Uterus (tissue), 4 donors: ENCODE data around the gene EFCAB7. TPM values are rescaled to one million over a fixed set of nuclear protein-coding genes. Genes with fewer than 3 reads are reported as not detected.
"Not testable (repeated sequence)": the region's sequence is repeated elsewhere in the genome, so short reads cannot be mapped to it uniquely, and the experiment has no call there.

Source experiments
- DNase-seq, 2 donors: peaks; one replicate each; pipeline ENCODE4 v3.0.0-alpha.2; 2019 to 2020
- H3K27ac ChIP-seq, 2 donors: fragments of 200-600 bp; sonication (generic); 1 replicate in 1 of 2; 2 replicates in 1 of 2; pipeline ENCODE4 v1.5.1; 2016 to 2018
- H3K27me3 ChIP-seq, 2 donors: fragments of 200-600 bp; sonication (generic); one replicate each; pipeline ENCODE4 v1.5.1; 2018 to 2019; ENCODE audit warnings: control low read depth in 1 of 2
- H3K36me3 ChIP-seq, 2 donors: fragments of 200-600 bp; sonication (generic); one replicate each; pipeline ENCODE4 v1.5.1; 2019; ENCODE audit warnings: control low read depth in 1 of 2
- H3K4me1 ChIP-seq, 2 donors: fragments of 200-600 bp; sonication (generic); one replicate each; pipeline ENCODE4 v1.5.1; 2018 to 2019; ENCODE audit warnings: control low read depth in 1 of 2
- H3K4me3 ChIP-seq, 2 donors: fragments of 200-600 bp; sonication (generic); 1 replicate in 1 of 2; 2 replicates in 1 of 2; pipeline ENCODE4 v1.5.1; 2018 to 2019; ENCODE audit warnings: mild to moderate bottlenecking in 1 of 2
- H3K9me3 ChIP-seq, 2 donors: fragments of 200-600 bp; sonication (generic); one replicate each; pipeline ENCODE4 v1.5.1; 2019; ENCODE audit warnings: control low read depth in 1 of 2
- POLR2A ChIP-seq, 2 donors: fragments of 450-650 bp; IDR thresholded peaks; one replicate each; pipeline ENCODE4 v1.6.1; 2016; ENCODE audit warnings: antibody characterized with exemption in 2 of 2, mild to moderate bottlenecking in 1 of 2, moderate library complexity in 1 of 2
- intact Hi-C: fragments of 100-400 bp; cut with DNase I; formaldehyde crosslinking; loops from one replicate; pipeline ENCODE4 v1.15.1; 2023; ENCODE audit warnings: low total_unique reads
- total RNA-seq, 4 donors: library from RNA; depleted of rRNA in 3 of 4; stranded (reverse); fragments of >200 nt in 3 of 4; gene quantifications; one replicate each; pipeline versions ENCODE4 v1.1.0 to v1.2.4, GENCODE V29; 2014 to 2023
- TF ChIP-seq, protein P1 (sequence below), 4 experiments: fragments of 200-600 bp in 2 of 4; fragments of 450-650 bp in 2 of 4; sonication (generic) in 2 of 4; IDR thresholded peaks; one replicate each; pipeline ENCODE4 v1.5.1; 2016 to 2019; ENCODE audit warnings: antibody characterized with exemption in 4 of 4, mild to moderate bottlenecking in 2 of 4, moderate library complexity in 1 of 4
- donor health status: DM: yes; HTN: yes; CAD: no.

EFCAB7 gene
- total RNA-seq, 4 donors from 2014 or later: 2.8 to 29.9 (median 10.0) TPM

DNA sequence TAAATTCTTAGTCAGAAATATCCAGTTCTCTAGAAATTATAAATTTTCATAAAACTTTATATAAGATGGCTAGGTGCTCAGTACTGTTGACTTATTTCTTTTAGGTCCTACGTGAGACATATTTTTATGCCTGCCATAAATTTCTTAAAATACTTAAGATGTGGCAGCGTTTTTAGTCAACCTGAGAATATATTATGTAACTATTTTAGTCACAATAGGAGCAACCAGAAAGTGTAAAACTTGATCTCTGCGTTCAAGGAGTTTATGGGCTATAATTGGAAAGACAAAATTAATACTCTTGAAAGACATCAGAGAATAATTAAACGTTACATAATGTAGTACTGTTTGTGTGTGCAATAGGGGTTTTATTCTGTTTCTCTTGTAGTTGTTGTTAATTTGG, 45.7 kb downstream of the EFCAB7 start:
- Histone ChIP-seq H3K4me3 (no peak overlapping the region), H3K36me3 (no peaks in the 10 kb centered on the region), H3K9me3 (no peaks in the 10 kb centered on the region), H3K4me1 (no peaks in the 10 kb centered on the region), H3K27me3 (no peaks in the 10 kb centered on the region), H3K27ac (no peak overlapping the region)
- no peak for TF ChIP-seq POLR2A (IDR thresholded peaks at IDR 0.05)
- TF ChIP-seq, protein P1, sequence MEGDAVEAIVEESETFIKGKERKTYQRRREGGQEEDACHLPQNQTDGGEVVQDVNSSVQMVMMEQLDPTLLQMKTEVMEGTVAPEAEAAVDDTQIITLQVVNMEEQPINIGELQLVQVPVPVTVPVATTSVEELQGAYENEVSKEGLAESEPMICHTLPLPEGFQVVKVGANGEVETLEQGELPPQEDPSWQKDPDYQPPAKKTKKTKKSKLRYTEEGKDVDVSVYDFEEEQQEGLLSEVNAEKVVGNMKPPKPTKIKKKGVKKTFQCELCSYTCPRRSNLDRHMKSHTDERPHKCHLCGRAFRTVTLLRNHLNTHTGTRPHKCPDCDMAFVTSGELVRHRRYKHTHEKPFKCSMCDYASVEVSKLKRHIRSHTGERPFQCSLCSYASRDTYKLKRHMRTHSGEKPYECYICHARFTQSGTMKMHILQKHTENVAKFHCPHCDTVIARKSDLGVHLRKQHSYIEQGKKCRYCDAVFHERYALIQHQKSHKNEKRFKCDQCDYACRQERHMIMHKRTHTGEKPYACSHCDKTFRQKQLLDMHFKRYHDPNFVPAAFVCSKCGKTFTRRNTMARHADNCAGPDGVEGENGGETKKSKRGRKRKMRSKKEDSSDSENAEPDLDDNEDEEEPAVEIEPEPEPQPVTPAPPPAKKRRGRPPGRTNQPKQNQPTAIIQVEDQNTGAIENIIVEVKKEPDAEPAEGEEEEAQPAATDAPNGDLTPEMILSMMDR (IDR thresholded peaks at IDR 0.05): no peak
- intact Hi-C loops: no loop called here
- DNase-seq: no peak

DNA sequence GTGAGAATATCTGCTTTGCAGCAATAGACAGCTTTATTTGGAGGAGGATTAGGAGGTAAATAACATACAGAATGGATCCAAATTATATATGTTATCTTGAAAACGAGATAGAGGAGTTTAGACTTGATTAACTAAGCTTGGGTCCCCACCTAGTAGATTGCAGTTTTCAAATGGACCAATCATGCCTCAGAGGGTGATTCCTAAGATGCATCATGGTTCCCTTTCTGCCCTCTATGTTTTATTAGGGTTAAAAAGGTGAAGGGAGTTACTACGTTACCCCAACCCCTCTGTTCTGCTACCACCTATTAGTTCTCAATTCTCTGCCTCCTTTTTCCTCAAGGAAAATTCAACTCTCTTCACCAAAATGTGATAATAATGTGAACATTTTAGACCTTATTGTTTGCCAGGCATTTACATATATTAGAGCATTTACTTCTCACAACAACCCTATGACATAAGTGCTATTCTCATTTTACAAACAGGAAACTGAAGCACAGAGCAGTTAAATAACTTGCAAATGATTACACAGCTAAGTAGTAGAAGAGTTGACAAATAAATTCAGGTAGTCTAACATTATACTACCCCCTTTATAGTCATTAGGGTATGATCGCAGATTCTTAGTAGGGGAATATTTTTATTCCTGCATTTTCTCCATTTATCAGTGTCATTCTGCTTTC, 46.5 kb downstream of the EFCAB7 start:
- H3K4me1 ChIP-seq: no peaks in the 10 kb centered on the region
- H3K36me3 ChIP-seq: no peaks in the 10 kb centered on the region
- no peak for DNase-seq
- TF ChIP-seq, protein P1 (IDR thresholded peaks at IDR 0.05): no peak
- no peak for TF ChIP-seq POLR2A (IDR thresholded peaks at IDR 0.05)
- no peaks in the 10 kb centered on the region for H3K27me3 ChIP-seq
- no peak overlapping the region for H3K4me3 ChIP-seq
- no peak overlapping the region for H3K27ac ChIP-seq
- no peaks in the 10 kb centered on the region for H3K9me3 ChIP-seq
- intact Hi-C loops: no loop called here

DNA sequence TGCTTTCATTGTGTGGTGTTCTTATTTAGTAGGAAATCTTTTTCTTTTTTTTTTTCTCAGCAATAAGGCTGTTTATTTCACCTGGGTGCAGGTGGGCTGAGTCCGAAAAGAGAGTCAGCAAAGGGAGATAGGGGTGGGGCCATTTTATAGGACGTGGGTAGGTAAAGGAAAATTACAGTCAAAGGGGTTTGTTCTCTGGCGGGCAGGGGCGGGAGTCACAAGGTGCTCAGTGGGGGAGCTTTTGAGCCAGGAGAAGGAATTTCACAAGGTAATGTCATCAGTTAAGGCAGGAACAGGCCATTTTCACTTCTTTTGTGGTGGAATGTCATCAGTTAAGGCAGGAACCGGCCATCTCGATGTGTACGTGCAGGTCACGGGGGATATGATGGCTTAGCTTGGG, 49.4 kb downstream of the EFCAB7 start:
- H3K4me3 ChIP-seq, intact Hi-C loops, H3K4me1 ChIP-seq, H3K27me3 ChIP-seq, H3K9me3 ChIP-seq, H3K36me3 ChIP-seq, DNase-seq, H3K27ac ChIP-seq: not testable (repeated sequence)

DNA sequence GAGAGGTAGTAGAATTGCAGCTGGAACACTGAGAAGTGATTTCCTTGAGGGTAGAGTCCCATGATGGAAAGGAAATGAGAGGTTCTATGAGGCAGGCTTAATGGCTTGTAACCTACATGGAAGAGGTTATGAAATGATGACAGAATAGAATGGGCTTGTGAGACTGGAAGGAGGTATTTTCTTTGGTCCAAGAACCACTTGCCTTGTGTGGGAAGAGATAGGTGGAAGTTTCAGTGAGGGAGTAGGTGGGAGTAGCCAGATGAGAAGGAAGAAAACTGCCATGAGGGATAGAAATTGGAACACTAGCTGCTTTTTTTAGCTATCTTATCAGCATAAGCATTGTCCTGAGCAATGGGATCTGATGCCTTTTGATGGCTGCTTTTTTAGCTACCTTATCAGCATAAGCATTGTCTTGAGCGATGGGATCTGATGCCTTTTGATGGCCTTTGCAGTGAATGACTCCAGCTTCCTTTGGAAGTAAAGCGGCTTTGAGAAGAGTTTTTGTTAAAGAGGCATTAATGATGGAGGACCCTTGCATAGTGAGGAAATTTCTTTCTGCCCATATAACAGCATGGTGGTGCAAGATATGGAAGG, 51.0 kb downstream of the EFCAB7 start:
- H3K27ac ChIP-seq, DNase-seq, H3K36me3 ChIP-seq, H3K27me3 ChIP-seq, H3K9me3 ChIP-seq, H3K4me3 ChIP-seq, H3K4me1 ChIP-seq, intact Hi-C loops: not testable (repeated sequence)

DNA sequence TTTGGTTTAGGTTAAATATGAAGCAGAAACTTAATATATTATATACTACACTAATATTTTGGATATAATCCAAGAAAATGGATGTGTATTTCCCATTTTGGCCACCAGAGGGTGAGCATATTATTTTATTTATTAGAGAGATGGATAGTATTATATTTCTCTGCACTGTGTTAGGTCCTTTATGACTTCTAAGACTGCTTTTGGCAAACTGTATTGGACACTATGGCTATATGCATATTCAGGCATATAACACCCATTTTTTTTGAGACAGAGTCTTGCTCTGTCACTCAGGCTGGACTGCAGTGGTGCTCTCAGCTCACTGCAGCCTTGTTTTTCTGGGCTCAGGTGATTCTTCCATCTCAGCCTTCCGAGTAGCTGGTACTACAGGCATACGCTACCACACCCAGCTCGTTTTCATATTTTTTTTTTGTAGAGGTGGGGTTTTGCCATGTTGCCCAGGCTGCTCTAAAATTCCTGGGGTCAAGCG, 52.1 kb downstream of the EFCAB7 start:
- intact Hi-C loops: no loop called here
- H3K27me3 ChIP-seq: no peaks in the 10 kb centered on the region
- no peak for DNase-seq

DNA sequence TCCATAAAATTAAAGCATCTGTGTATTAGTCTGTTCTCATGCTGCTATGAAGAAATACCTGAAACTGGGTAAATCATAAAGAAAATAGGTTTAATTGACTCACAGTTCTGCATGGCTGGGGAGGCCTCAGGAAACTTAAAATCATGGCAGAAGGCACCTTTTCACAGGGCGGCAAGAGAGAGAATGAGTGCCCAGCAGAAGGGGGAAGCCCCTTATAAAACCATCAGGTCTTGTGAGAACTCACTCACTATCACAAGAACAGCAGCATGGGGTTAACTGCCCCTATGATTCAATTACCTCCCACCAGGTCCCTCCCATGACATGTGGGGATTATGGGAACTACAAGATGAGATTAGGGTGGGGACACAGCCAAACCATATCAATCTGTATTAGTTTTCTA, 63.0 kb downstream of the EFCAB7 start:
- H3K27me3 ChIP-seq, intact Hi-C loops, H3K36me3 ChIP-seq, H3K4me3 ChIP-seq, H3K27ac ChIP-seq, H3K9me3 ChIP-seq, DNase-seq, H3K4me1 ChIP-seq: not testable (repeated sequence)

More for the DNA sequence above, 52.1 kb downstream of the EFCAB7 start:
- H3K36me3 ChIP-seq: no peaks in the 10 kb centered on the region
- no peaks in the 10 kb centered on the region for H3K4me1 ChIP-seq
- no peaks in the 10 kb centered on the region for H3K9me3 ChIP-seq
- no peak overlapping the region for H3K4me3 ChIP-seq
- no peak for TF ChIP-seq POLR2A (IDR thresholded peaks at IDR 0.05)
- TF ChIP-seq, protein P1 (IDR thresholded peaks at IDR 0.05): peak; percentile 43 to 80 (median 56)
- no peak overlapping the region for H3K27ac ChIP-seq
